AG04450 (cell line): ENCODE results near the gene SLC4A2. TPM values are rescaled to one million over a fixed set of nuclear protein-coding genes. Genes with fewer than 3 reads are reported as not detected.

Experiments used
- CTCF ChIA-PET: fragments of 300-600, 350-600 bp; formaldehyde crosslinking; extraction: SDS; loops from one replicate; lab custom pipeline; 2022; ENCODE audit warnings: antibody characterized with exemption, inconsistent platforms; lab: Charles Lee
- POLR2A ChIA-PET: fragments of 350-600 bp; formaldehyde crosslinking; extraction: SDS; loops from one replicate; lab custom pipeline; 2021; ENCODE audit warnings: antibody characterized with exemption, inconsistent platforms; lab: Yijun Ruan, JAX
- DNase-seq: peaks from one replicate; pipeline ENCODE4 v3.0.0-alpha.2; 2011; ENCODE audit warnings: low read depth, low spot score
- H3K27ac ChIP-seq: one replicate; pipeline ENCODE4 v1.5.1; 2012; ENCODE audit warnings: low read depth, low read length, control low read depth
- H3K27me3 ChIP-seq: one replicate; pipeline ENCODE4 v1.6.0; 2012; ENCODE audit warnings: low read length; ENCODE audit not compliant: control insufficient read depth, insufficient read depth
- H3K4me3 ChIP-seq: 2 replicates; pipeline ENCODE4 v1.5.1; 2011; ENCODE audit warnings: mild to moderate bottlenecking, low read depth, low read length, control low read depth
- H3K9me3 ChIP-seq: 2 replicates; pipeline ENCODE4 v1.5.1; 2012; ENCODE audit warnings: low read length; ENCODE audit not compliant: control insufficient read depth, insufficient read depth
- CTCF ChIP-seq: IDR thresholded peaks from 2 replicates; pipeline ENCODE4 v1.5.1; 2011; ENCODE audit warnings: low read depth, low read length, control low read depth, inconsistent platforms
- polyA plus RNA-seq: library from polyadenylated mRNA; depleted of rRNA; stranded (reverse); fragments of >200 nt; gene quantifications from 2 replicates; pipeline ENCODE4 v1.2.3, GENCODE V29; 2011

The SLC4A2 gene
- polyA plus RNA-seq, 1 experiment, result 40.5 TPM

GRCh38 chr7:151109094-151110048 is 50.0 kb downstream of the SLC4A2 start:
- ChIA-PET POLR2A (interaction anchor here (1.5 kb wide), 1 partner anchor 28 kb away, joined by 7 read pairs; the partner anchor contains the start of gene FASTK), CTCF (interaction anchor here (0.6 to 7.0 kb wide), 10 partner anchors 11 to 146 kb away, joined by 3 to 86 read pairs (median 12); partner anchors contain the start of genes ABCB8 and AGAP3)
- H3K9me3 ChIP-seq, result no peaks in the 10 kb centered on the region
- DNase-seq, result no peak
- H3K27me3 ChIP-seq, result no peaks in the 10 kb centered on the region
- TF ChIP-seq CTCF, result no peak
- H3K4me3 ChIP-seq, result no peak overlapping the region
- H3K27ac ChIP-seq, result peak overlapping the region; percentile 11

GRCh38 chr7:151110236-151110940 is 51.0 kb downstream of the SLC4A2 start:
- Histone ChIP-seq H3K27me3 (no peaks in the 10 kb centered on the region), H3K27ac (no peak overlapping the region), H3K9me3 (no peaks in the 10 kb centered on the region), H3K4me3 (no peak overlapping the region)
- ChIA-PET CTCF (interaction anchor here (0.6 to 7.0 kb wide), 31 partner anchors 8 to 234 kb away, joined by 3 to 86 read pairs (median 5); partner anchors contain the start of genes ABCB8, AGAP3, CDK5 and TMUB1), POLR2A (interaction anchor here (0.6 to 1.5 kb wide), 3 partner anchors 29 to 100 kb away, joined by 3 to 7 read pairs (median 4); partner anchors contain the start of gene FASTK)
- no peak for DNase-seq
- TF ChIP-seq CTCF, result no peak

- Histone ChIP-seq H3K27me3 (no peaks in the 10 kb centered on the region), H3K4me3 (no peak overlapping the region), H3K27ac (no peak overlapping the region), H3K9me3 (no peaks in the 10 kb centered on the region)
- DNase-seq, result no peak
- ChIA-PET POLR2A (interaction anchor here (0.6 kb wide), 2 partner anchors 33 to 101 kb away, joined by 3 to 4 read pairs; no protein-coding TSS in a partner anchor), CTCF (interaction anchor here (0.6 to 7.0 kb wide), 35 partner anchors 8 to 1251 kb away, joined by 3 to 86 read pairs (median 5); partner anchors contain the start of genes ABCB8, AGAP3, CDK5 and TMUB1)
- TF ChIP-seq CTCF, result peak; percentile 88
Observed at GRCh38 chr7:151110941-151111645, 51.7 kb downstream of the SLC4A2 start.

- DNase-seq, result peak; percentile 58
- POLR2A ChIA-PET, result interaction anchor here (1.0 to 1.1 kb wide), 3 partner anchors 28 to 103 kb away, joined by 4 to 9 read pairs (median 5); partner anchors contain the start of gene ABCB8
Observed at GRCh38 chr7:151113344-151114150, 54.2 kb downstream of the SLC4A2 start.

More at GRCh38 chr7:151113344-151114150, 54.2 kb downstream of the SLC4A2 start:
- Histone ChIP-seq H3K27me3 (no peaks in the 10 kb centered on the region), H3K27ac (peak overlapping the region; percentile 81), H3K4me3 (peak overlapping the region; percentile 41), H3K9me3 (no peaks in the 10 kb centered on the region)
- CTCF ChIA-PET, result interaction anchor here (0.8 to 7.0 kb wide), 9 partner anchors 10 to 215 kb away, joined by 3 to 86 read pairs (median 6); partner anchors contain the start of gene AGAP3
- peak; percentile 26; the same call in 1 of the 2 replicates for TF ChIP-seq CTCF
